ENCODE data around the gene DPYSL3.

DNA sequence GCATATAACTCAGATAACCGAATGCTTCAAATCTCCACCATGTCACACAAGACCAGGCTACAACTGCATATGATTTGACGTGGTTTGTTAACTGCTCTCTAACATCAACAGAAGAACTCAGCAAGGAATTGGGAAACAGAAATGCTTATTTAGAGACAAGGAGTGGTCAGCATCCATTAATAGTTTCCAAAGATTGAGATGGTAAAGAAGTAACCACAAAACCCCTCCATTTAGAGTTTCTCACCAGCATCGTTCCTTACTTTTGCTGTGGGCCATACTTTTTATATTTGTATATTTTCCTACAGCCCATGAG is 25.2 kb downstream of the DPYSL3 start:
- TF ChIP-seq CTCF (IDR thresholded peaks at IDR 0.05) (no peak), POLR2A (IDR thresholded peaks at IDR 0.05) (no peak), POLR2AphosphoS5 (IDR thresholded peaks at IDR 0.05) (no peak)

Measured in transverse colon (tissue), 4 donors.